K562 (cell line): ENCODE measurements around the gene FAM174C. TPM values are rescaled to one million over a fixed set of nuclear protein-coding genes. Genes with fewer than 3 reads are reported as not detected.

Experiments
- ARNT ChIP-seq, 2 experiments: fragments of 450-650 bp; IDR thresholded peaks; 2 replicates each; pipeline ENCODE4 v1.6.1; 2016; ENCODE audit warnings: mild to moderate bottlenecking in 1 of 2
- EGR1 ChIP-seq: fragments of 450-650 bp; conservative IDR thresholded peaks from 2 replicates; pipeline ENCODE4 v1.6.1; 2017; ENCODE audit warnings: mild to moderate bottlenecking
- GTF2B ChIP-seq: IDR thresholded peaks from 2 replicates; pipeline ENCODE4 v1.6.1; 2011; ENCODE audit not compliant: insufficient read length; ENCODE audit errors: extremely low read depth
- HDAC1 ChIP-seq, 2 experiments: fragments of 450-650 bp; IDR thresholded peaks; 2 replicates each; pipeline ENCODE4 v1.6.1; 2016 to 2017; ENCODE audit warnings: inconsistent platforms in 1 of 2, mild to moderate bottlenecking in 1 of 2, moderate library complexity in 1 of 2
- MXI1 ChIP-seq: IDR thresholded peaks from 2 replicates; pipeline ENCODE4 v1.6.1; 2011; ENCODE audit warnings: low read depth, mild to moderate bottlenecking, improper control_type of control experiment, low read length
- PCBP2 ChIP-seq: fragments of 200-400 bp; formaldehyde crosslinking; IDR thresholded peaks from 2 replicates; pipeline ENCODE4 v1.6.1; 2018; ENCODE audit warnings: low read length, low read depth, mild to moderate bottlenecking, moderate library complexity; ENCODE audit not compliant: poor library complexity, severe bottlenecking
- POLR2G ChIP-seq: fragments of 200-400 bp; formaldehyde crosslinking; IDR thresholded peaks from 2 replicates; pipeline ENCODE4 v1.6.1; 2017; ENCODE audit warnings: low read depth, mild to moderate bottlenecking, antibody characterized with exemption, low read length, moderate library complexity
- SOX6 ChIP-seq: fragments of 450-650 bp; IDR thresholded peaks from 2 replicates; pipeline ENCODE4 v1.6.1; 2014; ENCODE audit warnings: mild to moderate bottlenecking
- SRSF3 ChIP-seq: fragments of 200-400 bp; formaldehyde crosslinking; IDR thresholded peaks from 2 replicates; pipeline ENCODE4 v1.6.1; 2016; ENCODE audit warnings: mild to moderate bottlenecking, low read length, moderate library complexity; ENCODE audit not compliant: insufficient read depth
- TFAP4 ChIP-seq: sonication (generic); formaldehyde crosslinking; IDR thresholded peaks from 2 replicates; pipeline ENCODE4 v1.8.0; 2022; ENCODE audit warnings: missing genetic modification reagents, mild to moderate bottlenecking, moderate library complexity, borderline replicate concordance
- TRIM28 ChIP-seq: fragments of 450-650 bp; IDR thresholded peaks from 2 replicates; pipeline ENCODE4 v1.6.1; 2017
- U2AF1 ChIP-seq: fragments of 200-400 bp; formaldehyde crosslinking; optimal IDR thresholded peaks from 2 replicates; pipeline ENCODE3; 2017; ENCODE audit warnings: mild to moderate bottlenecking, low read depth, low read length, moderate library complexity
- ZBTB40 ChIP-seq, 2 experiments: fragments of 450-650 bp in 1 of 2; sonication (generic) in 1 of 2; formaldehyde crosslinking in 1 of 2; IDR thresholded peaks; 2 replicates each; pipeline versions ENCODE4 v1.7.1 to v1.9.0; 2016 to 2022; ENCODE audit warnings: inconsistent platforms in 1 of 2, mild to moderate bottlenecking in 1 of 2, missing genetic modification reagents in 1 of 2
- ZNF3 ChIP-seq: fragments of 250-450 bp; sonication (Bioruptor Pico); IDR thresholded peaks from 2 replicates; pipeline ENCODE4 v1.5.0; 2021; ENCODE audit warnings: mild to moderate bottlenecking, moderate library complexity
- ZNF583 ChIP-seq: fragments of 250-450 bp; sonication (Bioruptor Pico); IDR thresholded peaks from 2 replicates; pipeline ENCODE4 v1.4.0; 2020
- ZNF584 ChIP-seq: fragments of 200-800 bp; sonication (Bioruptor generic); IDR thresholded peaks from 2 replicates; pipeline ENCODE4 v1.6.1; 2016; ENCODE audit warnings: low read depth, mild to moderate bottlenecking, missing genetic modification characterization, missing compliant biosample characterization
- ZZZ3 ChIP-seq: fragments of 450-650 bp; IDR thresholded peaks from 2 replicates; pipeline ENCODE4 v1.6.1; 2016; ENCODE audit warnings: antibody characterized with exemption, mild to moderate bottlenecking, moderate library complexity
- polyA plus RNA-seq, 8 experiments: library from polyadenylated mRNA; depleted of rRNA in 4 of 8; stranded (reverse) in 5 of 8; unstranded in 3 of 8; fragments of >200 nt; fragmentation: Nextera tagmentation in 2 of 8; fragmentation: Illumina TruSeq in 1 of 8; extraction: Ambion mirVana in 2 of 8; extraction: Trizol in 1 of 8; gene quantifications; 2 replicates each; pipeline versions ENCODE4 v1.2.1 to v1.2.3, GENCODE V29; 2011 to 2014; ENCODE audit warnings: inconsistent platforms in 1 of 8, missing spikeins in 1 of 8
- total RNA-seq, 7 experiments: library from RNA; depleted of rRNA in 6 of 7; stranded (reverse); fragments of >200 nt in 6 of 7; fragmentation: Illumina TruSeq in 2 of 7; extraction: Trizol in 2 of 7; gene quantifications; 2 replicates each; pipeline versions ENCODE4 v1.2.1 to v1.2.3, GENCODE V29; 2011 to 2021; ENCODE audit warnings: low replicate concordance in 1 of 7

Gene FAM174C
- total and polyA plus RNA-seq, 9 of the 15 experiments (the other 6 are each of a cell fraction or from before 2014, with no cell fraction given), result 0.66 to 89.6 (median 20.3) TPM

GRCh38 chr19:1324806-1325567 is 49.7 kb downstream of the FAM174C start (continued):
- TF ChIP-seq ZBTB40 (IDR thresholded peaks at IDR 0.05), result no peak
- no peak for TF ChIP-seq ZBTB40 (CRISPR knock-in tag; IDR thresholded peaks at IDR 0.05)
- no peak for TF ChIP-seq ZNF584
- TF ChIP-seq U2AF1, result peak; percentile 40
- TF ChIP-seq HDAC1 (IDR thresholded peaks at IDR 0.05), result no peak; a peak in 1 of 4 replicates
- TF ChIP-seq GTF2B, result no peak
- no peak for TF ChIP-seq ARNT (IDR thresholded peaks at IDR 0.05)
- no peak for TF ChIP-seq ZNF3 (CRISPR knock-in tag)
- TF ChIP-seq MXI1, result peak; percentile 86; the same call in 1 of the 2 replicates
- TF ChIP-seq ZZZ3, result no peak
- peak; percentile 50; the same call in 1 of the 2 replicates for TF ChIP-seq TFAP4 (CRISPR knock-in tag)
- TF ChIP-seq SRSF3, result no peak
- TF ChIP-seq POLR2G, result peak; percentile 81
- peak; percentile 60 for TF ChIP-seq EGR1
- no peak for TF ChIP-seq TRIM28
- 0 out of 2 replicates have a peak, but pooled peaks have one; percentile 23 for TF ChIP-seq SOX6
- TF ChIP-seq PCBP2, result no peak
- TF ChIP-seq ZNF583, result no peak
